ENCODE measurements around the gene CAND1. TPM values are rescaled to one million over a fixed set of nuclear protein-coding genes. Genes with fewer than 3 reads are reported as not detected.

CAND1 gene
- total and polyA plus RNA-seq, 4 donors = 25.4 to 66.1 (median 45.7) TPM

- Histone ChIP-seq H3K27me3 (ENCODE audit: control insufficient read depth in 4 of 4, insufficient read depth in 4 of 4, low read length in 3 of 4) (no peaks in the 10 kb centered on the region), H3K36me3 (ENCODE audit: control insufficient read depth in 4 of 4, insufficient read depth in 3 of 4, low read depth in 1 of 4, low read length in 3 of 4) (no peaks in the 10 kb centered on the region), H3K9me3 (ENCODE audit: control insufficient read depth in 4 of 4, low read length in 3 of 4) (peaks cover 0 to 4% (median 0%) of the 10 kb centered on the region in 4 donors), H3K4me1 (ENCODE audit: control insufficient read depth in 4 of 4, insufficient read depth in 4 of 4, low read length in 3 of 4) (no peaks in the 10 kb centered on the region), H3K9ac (ENCODE audit: low read depth in 1 of 2, low read length in 2 of 2) (no peak overlapping the region), H3K27ac (ENCODE audit: low read depth in 1 of 2, low read length in 2 of 2) (no peak overlapping the region), H3K4me3 (ENCODE audit: low read depth in 1 of 3, low read length in 3 of 3) (no peak overlapping the region)
- 42% methylated on average over 4 of the region's 4 CpGs for WGBS
- DNase-seq (ENCODE audit: low spot score) = no peak
- no peak for TF ChIP-seq HNF4G (IDR thresholded peaks at IDR 0.05)
- TF ChIP-seq RAD21 (IDR thresholded peaks at IDR 0.05) = no peak
- TF ChIP-seq EGR1 (IDR thresholded peaks at IDR 0.05; ENCODE audit: low read depth in 2 of 2) = no peak
- no peak for TF ChIP-seq GABPA (IDR thresholded peaks at IDR 0.05 in 1 of 2, conservative IDR thresholded peaks at IDR 0.05 in 1 of 2)
- TF ChIP-seq HNF4A (conservative IDR thresholded peaks at IDR 0.05) = no peak
- TF ChIP-seq YY1 (IDR thresholded peaks at IDR 0.05) = no peak
- no peak for TF ChIP-seq FOXA1 (IDR thresholded peaks at IDR 0.05)
- TF ChIP-seq, protein P1, sequence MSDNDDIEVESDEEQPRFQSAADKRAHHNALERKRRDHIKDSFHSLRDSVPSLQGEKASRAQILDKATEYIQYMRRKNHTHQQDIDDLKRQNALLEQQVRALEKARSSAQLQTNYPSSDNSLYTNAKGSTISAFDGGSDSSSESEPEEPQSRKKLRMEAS (IDR thresholded peaks at IDR 0.05) = no peak
- TF ChIP-seq, protein P2, sequence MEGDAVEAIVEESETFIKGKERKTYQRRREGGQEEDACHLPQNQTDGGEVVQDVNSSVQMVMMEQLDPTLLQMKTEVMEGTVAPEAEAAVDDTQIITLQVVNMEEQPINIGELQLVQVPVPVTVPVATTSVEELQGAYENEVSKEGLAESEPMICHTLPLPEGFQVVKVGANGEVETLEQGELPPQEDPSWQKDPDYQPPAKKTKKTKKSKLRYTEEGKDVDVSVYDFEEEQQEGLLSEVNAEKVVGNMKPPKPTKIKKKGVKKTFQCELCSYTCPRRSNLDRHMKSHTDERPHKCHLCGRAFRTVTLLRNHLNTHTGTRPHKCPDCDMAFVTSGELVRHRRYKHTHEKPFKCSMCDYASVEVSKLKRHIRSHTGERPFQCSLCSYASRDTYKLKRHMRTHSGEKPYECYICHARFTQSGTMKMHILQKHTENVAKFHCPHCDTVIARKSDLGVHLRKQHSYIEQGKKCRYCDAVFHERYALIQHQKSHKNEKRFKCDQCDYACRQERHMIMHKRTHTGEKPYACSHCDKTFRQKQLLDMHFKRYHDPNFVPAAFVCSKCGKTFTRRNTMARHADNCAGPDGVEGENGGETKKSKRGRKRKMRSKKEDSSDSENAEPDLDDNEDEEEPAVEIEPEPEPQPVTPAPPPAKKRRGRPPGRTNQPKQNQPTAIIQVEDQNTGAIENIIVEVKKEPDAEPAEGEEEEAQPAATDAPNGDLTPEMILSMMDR (IDR thresholded peaks at IDR 0.05; ENCODE audit: low read depth, low read length, missing input control) = no peak
- TF ChIP-seq RXRA (IDR thresholded peaks at IDR 0.05) = no peak
- TF ChIP-seq REST (IDR thresholded peaks at IDR 0.05) = no peak
- TF ChIP-seq FOXA2 (IDR thresholded peaks at IDR 0.05) = no peak
Observed at GRCh38 chr12:67237231-67237630, 31.9 kb upstream of the CAND1 start.

GRCh38 chr12:67239061-67239460 lies 30.1 kb upstream of the CAND1 start:
- Histone ChIP-seq H3K9ac (ENCODE audit: low read depth in 1 of 2, low read length in 2 of 2) (no peak overlapping the region), H3K4me1 (ENCODE audit: control insufficient read depth in 4 of 4, insufficient read depth in 4 of 4, low read length in 3 of 4) (no peaks in the 10 kb centered on the region), H3K27ac (ENCODE audit: low read depth in 1 of 2, low read length in 2 of 2) (no peak overlapping the region), H3K36me3 (ENCODE audit: control insufficient read depth in 4 of 4, insufficient read depth in 3 of 4, low read depth in 1 of 4, low read length in 3 of 4) (no peaks in the 10 kb centered on the region), H3K27me3 (ENCODE audit: control insufficient read depth in 4 of 4, insufficient read depth in 4 of 4, low read length in 3 of 4) (no peaks in the 10 kb centered on the region), H3K4me3 (ENCODE audit: low read depth in 1 of 3, low read length in 3 of 3) (no peak overlapping the region), H3K9me3 (ENCODE audit: control insufficient read depth in 4 of 4, low read length in 3 of 4) (peaks cover 0 to 3% (median 0%) of the 10 kb centered on the region in 4 donors)
- WGBS = 58% methylated on average over 2 of the region's 2 CpGs
- no peak for DNase-seq (ENCODE audit: low spot score)
- no peak for TF ChIP-seq GABPA (IDR thresholded peaks at IDR 0.05 in 1 of 2, conservative IDR thresholded peaks at IDR 0.05 in 1 of 2)
- no peak for TF ChIP-seq TAF1 (conservative IDR thresholded peaks at IDR 0.05)

- no peak overlapping the region for H3K9ac ChIP-seq (ENCODE audit: low read depth in 1 of 2, low read length in 2 of 2)
- no peaks in the 10 kb centered on the region for H3K9me3 ChIP-seq (ENCODE audit: control insufficient read depth in 4 of 4, low read length in 3 of 4)
- no peak for DNase-seq (ENCODE audit: low spot score)
- H3K36me3 ChIP-seq (ENCODE audit: control insufficient read depth in 4 of 4, insufficient read depth in 3 of 4, low read depth in 1 of 4, low read length in 3 of 4) = no peaks in the 10 kb centered on the region
- H3K4me1 ChIP-seq (ENCODE audit: control insufficient read depth in 4 of 4, insufficient read depth in 4 of 4, low read length in 3 of 4) = no peaks in the 10 kb centered on the region
- no peak overlapping the region for H3K27ac ChIP-seq (ENCODE audit: low read depth in 1 of 2, low read length in 2 of 2)
- no peaks in the 10 kb centered on the region for H3K27me3 ChIP-seq (ENCODE audit: control insufficient read depth in 4 of 4, insufficient read depth in 4 of 4, low read length in 3 of 4)
- 61% methylated on average over 3 of the region's 3 CpGs for WGBS
- no peak overlapping the region for H3K4me3 ChIP-seq (ENCODE audit: low read depth in 1 of 3, low read length in 3 of 3)
- no peak for TF ChIP-seq RXRA (IDR thresholded peaks at IDR 0.05)
- no peak for TF ChIP-seq FOXA2 (IDR thresholded peaks at IDR 0.05)
- TF ChIP-seq NR2F2 (IDR thresholded peaks at IDR 0.05) = no peak
- no peak for TF ChIP-seq YY1 (IDR thresholded peaks at IDR 0.05)
- TF ChIP-seq FOXA1 (IDR thresholded peaks at IDR 0.05) = no peak
- TF ChIP-seq, protein P3, sequence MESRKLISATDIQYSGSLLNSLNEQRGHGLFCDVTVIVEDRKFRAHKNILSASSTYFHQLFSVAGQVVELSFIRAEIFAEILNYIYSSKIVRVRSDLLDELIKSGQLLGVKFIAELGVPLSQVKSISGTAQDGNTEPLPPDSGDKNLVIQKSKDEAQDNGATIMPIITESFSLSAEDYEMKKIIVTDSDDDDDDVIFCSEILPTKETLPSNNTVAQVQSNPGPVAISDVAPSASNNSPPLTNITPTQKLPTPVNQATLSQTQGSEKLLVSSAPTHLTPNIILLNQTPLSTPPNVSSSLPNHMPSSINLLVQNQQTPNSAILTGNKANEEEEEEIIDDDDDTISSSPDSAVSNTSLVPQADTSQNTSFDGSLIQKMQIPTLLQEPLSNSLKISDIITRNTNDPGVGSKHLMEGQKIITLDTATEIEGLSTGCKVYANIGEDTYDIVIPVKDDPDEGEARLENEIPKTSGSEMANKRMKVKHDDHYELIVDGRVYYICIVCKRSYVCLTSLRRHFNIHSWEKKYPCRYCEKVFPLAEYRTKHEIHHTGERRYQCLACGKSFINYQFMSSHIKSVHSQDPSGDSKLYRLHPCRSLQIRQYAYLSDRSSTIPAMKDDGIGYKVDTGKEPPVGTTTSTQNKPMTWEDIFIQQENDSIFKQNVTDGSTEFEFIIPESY (IDR thresholded peaks at IDR 0.05) = no peak
- TF ChIP-seq SP1 (IDR thresholded peaks at IDR 0.05) = no peak
- TF ChIP-seq HNF4A (conservative IDR thresholded peaks at IDR 0.05) = no peak
- no peak for TF ChIP-seq EGR1 (IDR thresholded peaks at IDR 0.05; ENCODE audit: low read depth in 2 of 2)
- no peak for TF ChIP-seq TAF1 (conservative IDR thresholded peaks at IDR 0.05)
- TF ChIP-seq, protein P1 (IDR thresholded peaks at IDR 0.05) = no peak
- TF ChIP-seq, protein P2 (IDR thresholded peaks at IDR 0.05; ENCODE audit: low read depth, low read length, missing input control) = no peak
- TF ChIP-seq HNF4G (IDR thresholded peaks at IDR 0.05) = no peak
- no peak for TF ChIP-seq RAD21 (IDR thresholded peaks at IDR 0.05)
Observed at GRCh38 chr12:67241482-67241881, 27.7 kb upstream of the CAND1 start.
